H1 (cell line): ENCODE data around the gene KANSL3. TPM values are rescaled to one million over a fixed set of nuclear protein-coding genes. Genes with fewer than 3 reads are reported as not detected.
A peak's percentile ranks its signal among the peaks of the same experiment; 100 is the strongest.

Source experiments
- CTCF ChIA-PET: fragments of 300-600 bp; sonication (Branson Sonifier 250); formaldehyde crosslinking; loops from one replicate; lab custom pipeline; 2021; ENCODE audit not compliant: partially characterized antibody; lab: Charles Lee
- POLR2A ChIA-PET: fragments of 300-600 bp; sonication (Branson Sonifier 250); formaldehyde crosslinking; loops from one replicate; lab custom pipeline; 2021; ENCODE audit warnings: inconsistent platforms; ENCODE audit not compliant: partially characterized antibody; lab: Charles Lee
- DNase-seq, 2 experiments: peaks; one replicate each; pipeline versions ENCODE4 v3.0.0 to v3.0.0-alpha.2; 2010 to 2022; ENCODE audit warnings: low spot score in 2 of 2, low read depth in 1 of 2, mixed read lengths in 1 of 2
- FAIRE-seq: peaks from 2 replicates; lab custom pipeline; 2011; peaks lifted over from hg19 to GRCh38; lab: Jason Lieb, UNC
- H2AFZ ChIP-seq: 2 replicates; pipeline ENCODE4 v1.8.1; 2012; ENCODE audit warnings: low read length, inconsistent platforms
- H2AK5ac ChIP-seq: 2 replicates; pipeline ENCODE4 v1.6.1; 2013; ENCODE audit warnings: low read depth, low read length
- H2BK120ac ChIP-seq: replicated peaks from 2 replicates; pipeline ENCODE3; 2013; ENCODE audit warnings: low read depth, low read length, inconsistent platforms
- H2BK12ac ChIP-seq: 2 replicates; pipeline ENCODE4 v1.6.1; 2013; ENCODE audit warnings: low read depth, low read length
- H2BK15ac ChIP-seq: 2 replicates; pipeline ENCODE4 v1.6.1; 2013; ENCODE audit warnings: low read length
- H2BK20ac ChIP-seq: 2 replicates; pipeline ENCODE4 v1.6.1; 2013; ENCODE audit warnings: low read length
- H2BK5ac ChIP-seq: 2 replicates; pipeline ENCODE4 v1.6.1; 2013; ENCODE audit warnings: low read depth, low read length
- H3K14ac ChIP-seq: 2 replicates; pipeline ENCODE4 v1.6.1; 2013; ENCODE audit warnings: inconsistent platforms; ENCODE audit not compliant: insufficient read length
- H3K18ac ChIP-seq: 2 replicates; pipeline ENCODE4 v1.6.1; 2013; ENCODE audit warnings: low read length; ENCODE audit errors: extremely low read depth
- H3K23ac ChIP-seq: 2 replicates; pipeline ENCODE4 v1.6.1; 2013; ENCODE audit warnings: inconsistent platforms; ENCODE audit not compliant: insufficient read length
- H3K23me2 ChIP-seq: 2 replicates; pipeline ENCODE4 v1.6.1; 2013; ENCODE audit warnings: low read depth, low read length
- H3K27ac ChIP-seq: 2 replicates; pipeline ENCODE4 v1.6.1; 2011; ENCODE audit warnings: low read depth, low read length, inconsistent platforms
- H3K27me3 ChIP-seq, 4 experiments: replicated peaks in 1 of 4; 1 replicate in 1 of 4; 2 replicates in 3 of 4; pipeline versions ENCODE4 v1.6.1 to v1.8.1; 2011 to 2013; ENCODE audit warnings: low read length in 3 of 4, mild to moderate bottlenecking in 3 of 4, inconsistent platforms in 2 of 4, mixed read lengths in 2 of 4, moderate library complexity in 1 of 4; ENCODE audit not compliant: control insufficient read depth in 3 of 4, insufficient read depth in 3 of 4; ENCODE audit errors: extremely low read depth in 1 of 4
- H3K36me3 ChIP-seq, 4 experiments: 2 replicates each; pipeline versions ENCODE4 v1.6.1 to v1.8.1; 2011 to 2013; ENCODE audit warnings: mild to moderate bottlenecking in 4 of 4, low read length in 3 of 4, moderate library complexity in 2 of 4, control low read depth in 1 of 4, inconsistent platforms in 1 of 4; ENCODE audit not compliant: insufficient read depth in 4 of 4, control insufficient read depth in 2 of 4
- H3K4ac ChIP-seq: replicated peaks from 2 replicates; pipeline ENCODE3; 2013; ENCODE audit warnings: low read length, low read depth, mixed read lengths, inconsistent platforms; ENCODE audit not compliant: insufficient read length
- H3K4me1 ChIP-seq, 4 experiments: replicated peaks in 1 of 4; 1 replicate in 1 of 4; 2 replicates in 3 of 4; pipeline versions ENCODE4 v1.6.1 to v1.8.1; 2011 to 2013; ENCODE audit warnings: low read length in 3 of 4, inconsistent platforms in 2 of 4, mixed read lengths in 1 of 4; ENCODE audit not compliant: insufficient read depth in 4 of 4, control insufficient read depth in 3 of 4
- H3K4me2 ChIP-seq, 2 experiments: 2 replicates each; pipeline versions ENCODE4 v1.6.1 to v1.8.1; 2011 to 2013; ENCODE audit warnings: low read depth in 2 of 2, low read length in 2 of 2, control low read depth in 1 of 2, inconsistent platforms in 1 of 2, mild to moderate bottlenecking in 1 of 2; ENCODE audit not compliant: insufficient read depth in 1 of 2
- H3K4me3 ChIP-seq, 4 experiments: fragments of 200-600, 300-600 bp in 1 of 4; sonication (generic), shearing (Covaris generic), sonication (Bioruptor Twin) in 1 of 4; 2 replicates each; pipeline versions ENCODE4 v1.5.1 to v1.8.1; 2011 to 2016; ENCODE audit warnings: low read length in 4 of 4, low read depth in 3 of 4, control low read depth in 2 of 4, inconsistent platforms in 2 of 4, mild to moderate bottlenecking in 2 of 4, mixed read lengths in 1 of 4, moderate library complexity in 1 of 4; ENCODE audit not compliant: insufficient read depth in 2 of 4; ENCODE audit errors: extremely low read depth in 1 of 4
- H3K56ac ChIP-seq: replicated peaks from 2 replicates; pipeline ENCODE3; 2013; ENCODE audit warnings: low read depth, mild to moderate bottlenecking, mixed read lengths, low read length, inconsistent platforms; ENCODE audit not compliant: insufficient read length
- H3K79me1 ChIP-seq: 2 replicates; pipeline ENCODE4 v1.6.1; 2013; ENCODE audit warnings: low read depth, low read length, control low read depth
- H3K79me2 ChIP-seq, 2 experiments: 2 replicates each; pipeline versions ENCODE4 v1.6.1 to v1.8.1; 2012 to 2013; ENCODE audit warnings: low read length in 2 of 2, mild to moderate bottlenecking in 2 of 2, inconsistent platforms in 1 of 2; ENCODE audit not compliant: insufficient read depth in 2 of 2, control insufficient read depth in 1 of 2
- H3K9ac ChIP-seq, 4 experiments: replicated peaks in 1 of 4; 1 replicate in 1 of 4; 2 replicates in 3 of 4; pipeline versions ENCODE4 v1.6.1 to v1.8.1; 2011 to 2013; ENCODE audit warnings: low read depth in 3 of 4, low read length in 3 of 4, control low read depth in 2 of 4, mild to moderate bottlenecking in 2 of 4, moderate library complexity in 2 of 4, inconsistent platforms in 1 of 4; ENCODE audit errors: extremely low read depth in 1 of 4
- H3K9me3 ChIP-seq, 2 experiments: 2 replicates each; pipeline versions ENCODE4 v1.6.1 to v1.8.1; 2012 to 2013; ENCODE audit warnings: mild to moderate bottlenecking in 2 of 2, moderate library complexity in 2 of 2, control low read depth in 1 of 2, inconsistent platforms in 1 of 2, low read depth in 1 of 2, low read length in 1 of 2, mixed read lengths in 1 of 2; ENCODE audit not compliant: insufficient read depth in 2 of 2
- H4K20me1 ChIP-seq, 2 experiments: replicated peaks in 1 of 2; 2 replicates each; pipeline versions ENCODE3 to v1.8.1; 2011 to 2013; ENCODE audit warnings: inconsistent platforms in 2 of 2, low read length in 2 of 2, mild to moderate bottlenecking in 1 of 2; ENCODE audit not compliant: insufficient read depth in 2 of 2, control insufficient read depth in 1 of 2
- H4K5ac ChIP-seq: 2 replicates; pipeline ENCODE4 v1.6.1; 2013; ENCODE audit warnings: low read length, low read depth, mixed read lengths, inconsistent platforms; ENCODE audit not compliant: insufficient read length
- H4K8ac ChIP-seq: 2 replicates; pipeline ENCODE4 v1.8.0; 2013; ENCODE audit warnings: mild to moderate bottlenecking, moderate library complexity, low read length, inconsistent platforms; ENCODE audit not compliant: insufficient read depth; ENCODE audit errors: extremely low read depth
- H4K91ac ChIP-seq: replicated peaks from 2 replicates; pipeline ENCODE3; 2013; ENCODE audit warnings: low read length, mixed read lengths, inconsistent platforms; ENCODE audit not compliant: insufficient read length
- E2F6 ChIP-seq: IDR thresholded peaks from 2 replicates; pipeline ENCODE4 v1.6.1; 2012; ENCODE audit warnings: inconsistent platforms
- HDAC2 ChIP-seq, 2 experiments: fragments of 300-600 bp in 1 of 2; sonication (generic) in 1 of 2; IDR thresholded peaks; 2 replicates each; pipeline ENCODE4 v1.6.1; 2011 to 2012; ENCODE audit warnings: low read depth in 2 of 2, low read length in 2 of 2, mild to moderate bottlenecking in 2 of 2, moderate library complexity in 2 of 2, borderline replicate concordance in 1 of 2, inconsistent platforms in 1 of 2
- PHF8 ChIP-seq: fragments of 200-600 bp; sonication (generic); conservative IDR thresholded peaks from 2 replicates; pipeline ENCODE4 v1.7.1; 2012; ENCODE audit warnings: low read depth, mild to moderate bottlenecking, inconsistent platforms, low read length, moderate library complexity
- POLR2A ChIP-seq, 2 experiments: IDR thresholded peaks; 1 replicate in 1 of 2; 2 replicates in 1 of 2; pipeline ENCODE4 v1.6.1; 2011; ENCODE audit warnings: low read depth in 2 of 2, low read length in 2 of 2, mild to moderate bottlenecking in 2 of 2; ENCODE audit errors: control extremely low read depth in 1 of 2
- SP1 ChIP-seq: IDR thresholded peaks from 2 replicates; pipeline ENCODE4 v1.6.1; 2011; ENCODE audit warnings: low read depth, low read length
- WGBS, 2 experiments: shearing (Covaris generic) in 1 of 2; methylation state at CpG; one replicate each; pipeline versions ENCODE4 v1.1.6 to v1.1.7; 2013 to 2015; ENCODE audit warnings: low lambda C conversion rate in 2 of 2, mixed read lengths in 2 of 2, inconsistent platforms in 1 of 2, low coverage in 1 of 2, missing lambda C conversion rate in 1 of 2; ENCODE audit not compliant: insufficient replicate concordance in 2 of 2, insufficient coverage in 1 of 2, insufficient read length in 1 of 2; ENCODE audit errors: extremely low coverage in 1 of 2, missing lambda C conversion rate in 1 of 2; 5-methylcytosine and 5-hydroxymethylcytosine counted together
- long read RNA-seq, 2 experiments: library from RNA in 1 of 2; library from capped mRNA in 1 of 2; stranded (forward); transcript quantifications; one replicate each; pipeline ENCODE4 v2.0.0, GENCODE V29; 2021; ENCODE audit warnings: inconsistent platforms in 1 of 2
- polyA minus RNA-seq, 3 experiments: library from RNA; depleted of rRNA, polyadenylated mRNA; stranded (reverse); fragments of >200 nt; gene quantifications; 1 replicate in 2 of 3; 2 replicates in 1 of 3; pipeline ENCODE4 v1.2.3, GENCODE V29; 2011
- polyA plus RNA-seq, 7 experiments: library from polyadenylated mRNA; depleted of rRNA in 3 of 7; stranded (reverse) in 5 of 7; unstranded in 2 of 7; fragments of >200 nt in 5 of 7; fragments of 200-250 nt in 2 of 7; gene quantifications; 1 replicate in 5 of 7; 2 replicates in 1 of 7; 4 replicates in 1 of 7; pipeline versions ENCODE4 v1.2.1 to v1.2.3, GENCODE V29; 2011 to 2013; ENCODE audit warnings: missing spikeins in 2 of 7, mixed read lengths in 2 of 7
- total RNA-seq: library from RNA; stranded (reverse); fragmentation: NEBNext Ultra II Directional; extraction: Animal tissue kit (Norgen Biotek cat#: 25700); gene quantifications from 2 replicates; pipeline ENCODE4 v1.2.1, GENCODE V29; 2021

The KANSL3 gene
- total RNA-seq (31.4 and 32.6 TPM in 2 replicates), polyA plus RNA-seq (2011; rRNA removed) (19.8 and 30.4 TPM in 2 replicates), polyA minus RNA-seq (2011; rRNA and poly(A)+ RNA removed) (81.0 and 84.5 TPM in 2 replicates)
- polyA plus RNA-seq (2011; cell fraction: cytosol; rRNA removed) = 19.8 TPM
- 78.4 TPM for polyA plus RNA-seq (2011; cell fraction: nucleus; rRNA removed)
- polyA plus RNA-seq (2012, experiment 1 of 2) = 23.3 to 27.3 TPM (median 25.1 TPM) in 4 replicates
- 10.6 TPM for polyA plus RNA-seq (2012, experiment 2 of 2)
- 13.0 TPM for polyA plus RNA-seq (2013, experiment 1 of 2)
- 12.2 TPM for polyA plus RNA-seq (2013, experiment 2 of 2)
- 19.4 TPM for polyA minus RNA-seq (2011; cell fraction: cytosol; rRNA and poly(A)+ RNA removed)
- 55.6 TPM for polyA minus RNA-seq (2011; cell fraction: nucleus; rRNA and poly(A)+ RNA removed)
- long read RNA-seq, experiment 1, full-length matches to known transcripts = 2 of 30 reads
- long read RNA-seq, experiment 1, partial matches to known transcripts = 13 of 30 reads
- long read RNA-seq, experiment 1, other reads (novel, unspliced or antisense) = 15 of 30 reads
- long read RNA-seq, experiment 2, partial matches to known transcripts = 3 of 4 reads
- long read RNA-seq, experiment 2, other reads (novel, unspliced or antisense) = 1 of 4 reads

DNA sequence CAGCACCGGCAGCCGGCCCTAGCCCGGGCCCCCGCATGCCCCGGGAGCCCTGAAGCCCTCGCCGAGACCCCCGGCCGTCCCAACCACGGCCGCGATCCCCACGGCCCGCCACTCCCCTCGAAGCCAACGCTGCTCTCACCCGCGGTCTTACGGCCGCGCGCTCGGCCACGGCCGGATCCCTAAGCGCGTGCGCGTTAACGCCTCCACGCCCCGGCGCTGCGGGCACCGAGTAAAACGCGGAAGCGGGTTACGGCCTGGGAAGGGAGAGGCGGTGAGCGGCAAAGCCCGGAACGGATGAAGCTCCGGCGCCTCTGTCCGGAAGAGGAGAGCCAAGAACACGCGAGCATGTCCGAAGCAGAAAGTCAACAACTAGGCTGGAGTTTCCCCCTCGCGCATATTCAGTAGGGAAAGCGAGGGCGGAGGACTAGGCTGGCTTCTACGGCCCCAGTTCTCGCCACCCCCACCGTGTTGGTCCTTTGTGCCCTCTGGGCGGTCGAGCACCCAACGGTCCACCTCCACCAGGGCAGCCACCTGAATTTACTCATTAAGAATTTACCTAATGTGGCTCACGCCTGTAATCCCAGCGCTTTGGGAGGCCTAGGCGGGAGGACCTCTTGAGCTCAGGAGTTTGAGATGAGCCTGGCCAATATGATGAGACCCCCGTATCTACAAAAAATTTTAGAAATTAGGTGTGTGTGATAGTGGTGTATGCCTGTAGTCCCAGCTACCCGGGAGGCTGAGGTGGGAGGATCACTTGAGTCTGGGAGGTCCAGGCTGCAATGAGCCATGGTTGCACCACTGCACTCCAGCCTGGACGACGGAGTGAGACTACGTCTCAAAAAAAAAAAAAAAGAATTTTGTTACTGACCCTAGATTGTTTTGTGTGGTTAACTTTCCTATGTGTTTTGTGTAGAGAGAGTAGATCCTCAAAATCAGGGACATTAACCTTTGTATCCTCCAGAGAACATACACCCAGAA lies at the start of gene KANSL3:
Gene KANSL3 (minus strand): TSS at position 169 of the 978 bp plus-strand sequence. CDS start 1,177 bp downstream, outside the sequence.
- no peak within 1 kb of the TSS for H3K23ac ChIP-seq
- peaks cover 0 to 2% (median under 1%) of the 10 kb centered on the region in 4 experiments; a peak in 3 of 7 replicates for H3K4me1 ChIP-seq
- H3K79me1 ChIP-seq = peaks cover 4% of the 10 kb centered on the region
- peak within 1 kb of the TSS; percentile 9 for H3K4ac ChIP-seq
- peak within 1 kb of the TSS; percentile 65 to 98 (median 86) for H3K4me3 ChIP-seq
- CTCF ChIA-PET = interaction anchor here (1.3 kb wide), 1 partner anchor 84 kb away, joined by 5 read pairs; no protein-coding TSS in a partner anchor
- peak within 1 kb of the TSS; percentile 41 to 62 (median 52) for H3K9ac ChIP-seq
- no peak within 1 kb of the TSS; the same call in 1 of the 2 replicates for H3K27ac ChIP-seq
- 0 out of 2 replicates have a peak within 1 kb of the TSS, but pooled peaks have one; percentile 95 for H2BK15ac ChIP-seq
- peak within 1 kb of the TSS; percentile 98 for H2AFZ ChIP-seq
- peaks cover 0 to 28% of the 10 kb centered on the region in 2 experiments; a peak in 2 of 4 replicates for H3K79me2 ChIP-seq
- peaks cover 0 to 3% of the 10 kb centered on the region in 2 experiments for H4K20me1 ChIP-seq
- peaks cover 0 to 15% (median 0%) of the 10 kb centered on the region in 4 experiments; a peak in 2 of 8 replicates for H3K36me3 ChIP-seq
- peaks cover 11% of the 10 kb centered on the region; the same call in 1 of the 2 replicates for H3K23me2 ChIP-seq
- peak within 1 kb of the TSS; percentile 26 for H4K5ac ChIP-seq
- peak within 1 kb of the TSS; percentile 94 for H3K18ac ChIP-seq
- peak within 1 kb of the TSS; percentile 33 for H3K56ac ChIP-seq
- H3K14ac ChIP-seq = no peak within 1 kb of the TSS
- H3K4me2 ChIP-seq = peak within 1 kb of the TSS; percentile 78 to 96
- H2BK120ac ChIP-seq = no peak within 1 kb of the TSS
- DNase-seq (peak; percentile 44 to 97), FAIRE-seq (no peak)
- no peaks in the 10 kb centered on the region for H3K27me3 ChIP-seq
- peak within 1 kb of the TSS; percentile 86 for H4K8ac ChIP-seq
- no peaks in the 10 kb centered on the region for H3K9me3 ChIP-seq
- H4K91ac ChIP-seq = peak within 1 kb of the TSS; percentile 63
- 11% methylated on average over 52 of the region's 67 CpGs; no CpG with 5 or more reads in 1 of the 2 experiments for WGBS, 2 experiments
- H2AK5ac ChIP-seq = no peak within 1 kb of the TSS
- H2BK5ac ChIP-seq = no peak within 1 kb of the TSS
- H2BK12ac ChIP-seq = no peak within 1 kb of the TSS; the same call in 1 of the 2 replicates
- POLR2A ChIA-PET = interaction anchor here (0.6 to 2.0 kb wide), 7 partner anchors 11 to 38 kb away, joined by 3 to 10 read pairs (median 6); no protein-coding TSS in a partner anchor
- H2BK20ac ChIP-seq = no peak within 1 kb of the TSS; the same call in 1 of the 2 replicates
- TF ChIP-seq E2F6 = peak; percentile 75
- TF ChIP-seq POLR2A (IDR thresholded peaks at IDR 0.05; ENCODE audit: control extremely low read depth in 1 of 2, low read depth in 2 of 2, low read length in 2 of 2) = peak in 1 of 2 experiments; percentile 84; a peak in 2 of 3 replicates
- TF ChIP-seq SP1 = peak; percentile 100
- TF ChIP-seq PHF8 = peak; percentile 91
- TF ChIP-seq HDAC2 (IDR thresholded peaks at IDR 0.05; ENCODE audit: borderline replicate concordance in 1 of 2, low read depth in 2 of 2, low read length in 2 of 2) = peak in 1 of 2 experiments; percentile 64; a peak in 2 of 4 replicates
